Myocyte (in vitro differentiated cells): Measurements from ENCODE around the gene AVPI1. TPM values are rescaled to one million over a fixed set of nuclear protein-coding genes. Genes with fewer than 3 reads are reported as not detected.

Experiments used
- DNase-seq: peaks from one replicate; pipeline ENCODE4 v3.0.0-alpha.2; 2012; ENCODE audit warnings: low read depth
- polyA plus RNA-seq: library from polyadenylated mRNA; unstranded; fragments of >200 nt; gene quantifications from one replicate; pipeline ENCODE4 v1.2.1, GENCODE V29; 2012; ENCODE audit warnings: missing spikeins
- total RNA-seq: library from RNA; depleted of rRNA; stranded (reverse); fragments of >200 nt; gene quantifications from 2 replicates; pipeline ENCODE4 v1.2.3, GENCODE V29; 2014

The AVPI1 gene
- 30.9 and 56.8 TPM in 2 replicates for total RNA-seq
- 21.5 TPM for polyA plus RNA-seq

GRCh38 chr10:97686962-97687784 is at the start of gene AVPI1:
TSS of gene AVPI1 (minus strand) at chr10:97687241. CDS start at chr10:97679905, 7,336 bp downstream.
- peak; percentile 98 for DNase-seq

- no peak for DNase-seq
Observed at GRCh38 chr10:97736403-97736901, 49.4 kb upstream of the AVPI1 start.

GRCh38 chr10:97734021-97734420 is 47.0 kb upstream of the AVPI1 start:
- no peak for DNase-seq

- DNase-seq = no peak
Observed at GRCh38 chr10:97733256-97733655, 46.2 kb upstream of the AVPI1 start.

GRCh38 chr10:97732052-97732359 is 45.0 kb upstream of the AVPI1 start:
- no peak for DNase-seq

- peak; percentile 82 for DNase-seq
Observed at GRCh38 chr10:97731346-97732051, 44.5 kb upstream of the AVPI1 start.

GRCh38 chr10:97729014-97729413 is 42.0 kb upstream of the AVPI1 start:
- no peak for DNase-seq

- DNase-seq = peak; percentile 33
Observed at GRCh38 chr10:97726636-97727178, 39.7 kb upstream of the AVPI1 start.

GRCh38 chr10:97724341-97724941 is 37.4 kb upstream of the AVPI1 start:
- DNase-seq = no peak

- DNase-seq = no peak
Observed at GRCh38 chr10:97723001-97723400, 36.0 kb upstream of the AVPI1 start.

- no peak for DNase-seq
Observed at GRCh38 chr10:97721871-97722780, 35.1 kb upstream of the AVPI1 start.

- no peak for DNase-seq
Observed at GRCh38 chr10:97719602-97720001, 32.6 kb upstream of the AVPI1 start.

- peak; percentile 55 for DNase-seq
Observed at GRCh38 chr10:97718659-97719142, 31.7 kb upstream of the AVPI1 start.

- DNase-seq = no peak
Observed at GRCh38 chr10:97718178-97718577, 31.1 kb upstream of the AVPI1 start.

GRCh38 chr10:97717627-97718026 is 30.6 kb upstream of the AVPI1 start:
- no peak for DNase-seq

- DNase-seq = no peak
Observed at GRCh38 chr10:97715259-97715874, 28.3 kb upstream of the AVPI1 start.

- DNase-seq = peak; percentile 90
Observed at GRCh38 chr10:97714401-97715258, 27.6 kb upstream of the AVPI1 start.

GRCh38 chr10:97713826-97714400 is 26.9 kb upstream of the AVPI1 start:
- DNase-seq = peak; percentile 81

- DNase-seq = peak; percentile 83
Observed at GRCh38 chr10:97713339-97713825, 26.3 kb upstream of the AVPI1 start, which contains the start of gene MARVELD1. TSS of gene MARVELD1 (plus strand) at chr10:97713730. CDS start at chr10:97713877, 147 bp downstream.
